ENCODE results near the gene MYO5C.

The MYO5C gene

DNA sequence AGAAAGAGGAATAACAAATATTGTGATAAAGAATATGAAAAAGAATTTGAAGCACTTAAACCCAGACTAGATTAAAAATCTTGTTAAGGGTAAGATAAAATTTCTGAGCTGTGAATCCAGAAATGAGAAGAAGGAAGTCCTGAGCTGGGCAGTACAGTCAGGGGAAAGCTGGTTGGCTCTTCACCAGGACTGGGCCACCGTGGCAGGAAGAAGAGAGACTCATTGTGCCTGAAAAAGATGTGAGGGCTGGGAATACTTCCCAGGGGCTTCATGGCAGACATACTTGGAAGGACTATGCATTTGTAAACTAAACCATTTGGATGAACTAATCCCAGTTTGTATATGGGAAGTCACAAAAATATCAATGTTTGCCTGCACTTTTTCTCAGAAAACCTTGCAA lies 28.5 kb upstream of the MYO5C start:
- DNase-seq (ENCODE audit: extremely low read depth, low read depth), result no peak
- TF ChIP-seq CTCF (IDR thresholded peaks at IDR 0.05; ENCODE audit: low read depth, low read length), result no peak

- no peak for TF ChIP-seq CTCF (IDR thresholded peaks at IDR 0.05; ENCODE audit: low read depth, low read length)
- DNase-seq (ENCODE audit: extremely low read depth, low read depth), result no peak
These were observed 23.3 kb upstream of the MYO5C start for GRCh38 chr15:52318729-52319500.

DNA sequence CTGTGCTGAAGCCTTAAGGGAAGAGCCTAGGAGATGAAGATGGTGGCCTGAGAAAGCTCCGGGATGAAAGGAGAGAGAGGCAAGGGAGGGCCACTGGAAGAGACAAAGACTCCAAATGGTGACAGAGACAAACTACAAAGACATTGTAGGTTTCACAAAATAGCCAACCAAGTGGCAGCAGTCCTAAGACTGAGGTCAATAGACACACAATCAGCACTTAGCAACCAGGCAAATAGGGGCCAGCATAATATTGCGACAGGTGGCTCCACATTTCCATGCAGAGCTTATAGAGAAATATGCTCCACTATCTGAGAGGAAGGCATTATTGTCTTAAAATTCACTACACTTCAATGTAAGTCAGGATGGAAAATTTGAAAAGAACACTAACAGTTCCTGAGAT lies 22.1 kb upstream of the MYO5C start:
- no peak for DNase-seq (ENCODE audit: extremely low read depth, low read depth)
- TF ChIP-seq CTCF (IDR thresholded peaks at IDR 0.05; ENCODE audit: low read depth, low read length), result no peak

DNA sequence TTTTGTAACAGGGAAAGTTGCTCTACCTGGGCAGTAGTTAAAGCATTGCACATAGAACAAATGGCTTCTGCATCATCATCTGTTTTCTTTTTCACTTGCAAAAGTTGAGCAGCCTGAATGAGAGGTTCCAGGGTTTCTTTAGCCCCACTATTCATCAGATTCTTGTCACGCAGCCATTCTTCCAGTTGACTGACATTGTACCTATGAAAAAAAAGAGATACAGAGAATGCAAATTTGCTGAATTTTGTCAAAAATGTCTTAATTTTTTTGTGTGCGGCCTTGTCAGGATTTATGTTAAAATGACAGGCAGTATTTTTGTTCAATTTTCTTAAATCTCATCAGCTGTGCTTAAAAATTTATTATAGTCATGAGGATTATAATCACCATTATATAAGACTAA lies 21.4 kb upstream of the MYO5C start:
- no peak for TF ChIP-seq CTCF (IDR thresholded peaks at IDR 0.05; ENCODE audit: low read depth, low read length)
- DNase-seq (ENCODE audit: extremely low read depth, low read depth), result no peak

GRCh38 chr15:52309154-52309548 lies 13.5 kb upstream of the MYO5C start:
- DNase-seq (ENCODE audit: extremely low read depth, low read depth), result no peak
- TF ChIP-seq CTCF (IDR thresholded peaks at IDR 0.05; ENCODE audit: low read depth, low read length), result no peak

DNA sequence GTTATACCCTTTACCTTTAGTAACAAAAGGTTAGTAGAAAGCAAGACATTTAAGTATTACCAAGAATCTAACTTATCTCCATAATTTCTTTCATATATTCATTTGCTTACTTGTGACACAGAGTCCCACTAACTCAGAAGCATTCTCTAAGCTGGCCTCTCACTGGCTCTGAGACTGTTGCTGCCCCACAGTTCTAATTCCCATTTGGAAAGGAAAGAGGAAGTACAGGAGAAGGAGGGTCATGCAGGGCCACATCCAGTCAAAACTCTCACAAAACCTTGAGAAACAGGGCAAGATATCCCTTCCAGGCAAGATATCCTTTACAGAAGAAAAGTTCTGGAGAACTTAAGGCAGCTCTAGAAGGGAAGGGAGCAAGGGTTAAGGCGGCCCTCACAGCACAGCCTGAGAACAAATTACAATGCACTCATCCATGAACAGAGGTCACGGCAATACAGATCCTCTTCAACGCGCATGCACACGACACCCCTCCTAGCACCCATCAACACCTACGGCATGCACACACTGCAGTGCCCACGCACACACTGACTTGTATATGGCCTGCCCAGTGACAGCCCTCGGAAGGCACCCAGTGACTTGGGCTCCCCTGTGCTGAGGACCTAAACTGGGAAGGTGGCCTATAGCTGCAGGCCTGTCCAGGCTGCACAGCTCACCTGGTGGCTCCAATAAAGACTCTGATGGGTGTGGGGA lies 13.0 kb upstream of the MYO5C start:
- no peak for TF ChIP-seq CTCF (IDR thresholded peaks at IDR 0.05; ENCODE audit: low read depth, low read length)
- DNase-seq (ENCODE audit: extremely low read depth, low read depth), result no peak

- no peak for TF ChIP-seq CTCF (IDR thresholded peaks at IDR 0.05; ENCODE audit: low read depth, low read length)
- no peak for DNase-seq (ENCODE audit: extremely low read depth, low read depth)
These were observed 12.2 kb upstream of the MYO5C start for GRCh38 chr15:52307847-52308246.

Data from AG09319 (cell line).